Suprapubic skin (tissue), 4 donors: Measurements from ENCODE around the gene ANAPC7. TPM values are rescaled to one million over a fixed set of nuclear protein-coding genes. Genes with fewer than 3 reads are reported as not detected.
"Not testable (repeated sequence)": the region's sequence is repeated elsewhere in the genome, so short reads cannot be mapped to it uniquely, and the experiment has no call there.

Experiments used
- DNase-seq, 2 donors: peaks; one replicate each; pipeline ENCODE4 v3.0.0-alpha.2; 2019; ENCODE audit warnings: low spot score in 2 of 2
- H3K27ac ChIP-seq: fragments of 200-600 bp; sonication (generic); one replicate; pipeline ENCODE4 v1.5.1; 2019
- H3K27me3 ChIP-seq: fragments of 200-600 bp; sonication (generic); one replicate; pipeline ENCODE4 v1.5.1; 2019
- H3K36me3 ChIP-seq: fragments of 200-600 bp; sonication (generic); one replicate; pipeline ENCODE4 v1.5.1; 2019
- H3K4me1 ChIP-seq: fragments of 200-600 bp; sonication (generic); one replicate; pipeline ENCODE4 v1.5.1; 2019
- H3K4me3 ChIP-seq: fragments of 200-600 bp; sonication (generic); one replicate; pipeline ENCODE4 v1.5.1; 2019; ENCODE audit warnings: mild to moderate bottlenecking
- H3K9me3 ChIP-seq: fragments of 200-600 bp; sonication (generic); one replicate; pipeline ENCODE4 v1.5.1; 2019
- CTCF ChIP-seq, 2 donors: fragments of 200-600 bp in 1 of 2; fragments of 450-650 bp in 1 of 2; sonication (generic) in 1 of 2; IDR thresholded peaks; one replicate each; pipeline ENCODE4 v1.5.1; 2016 to 2019; ENCODE audit warnings: antibody characterized with exemption in 2 of 2, mild to moderate bottlenecking in 1 of 2, moderate library complexity in 1 of 2
- EP300 ChIP-seq: sonication (generic); formaldehyde crosslinking; IDR thresholded peaks from one replicate; pipeline ENCODE4 v1.6.1; 2017; ENCODE audit warnings: antibody characterized with exemption
- POLR2A ChIP-seq, 2 donors: fragments of 450-650 bp; IDR thresholded peaks; one replicate each; pipeline ENCODE4 v1.6.1; 2017; ENCODE audit warnings: antibody characterized with exemption in 2 of 2, mild to moderate bottlenecking in 2 of 2, moderate library complexity in 2 of 2
- POLR2AphosphoS5 ChIP-seq, 3 donors: sonication (generic); formaldehyde crosslinking; IDR thresholded peaks; one replicate each; pipeline ENCODE4 v1.6.1; 2017; ENCODE audit warnings: antibody characterized with exemption in 3 of 3
- WGBS: methylation state at CpG from one replicate; pipeline ENCODE4 v1.1.5; 2018; 5-methylcytosine and 5-hydroxymethylcytosine counted together
- total RNA-seq, 4 donors: library from RNA; depleted of rRNA; stranded (reverse); fragments of >200 nt; gene quantifications; one replicate each; pipeline ENCODE4 v1.1.0, GENCODE V29; 2016

Gene ANAPC7
- total RNA-seq, 4 donors from 2014 or later, result 39.6 to 56.6 (median 45.6) TPM

- DNase-seq, result peak in 1 of 2 donors; percentile 0
- Histone ChIP-seq H3K4me1 (peaks cover 11% of the 10 kb centered on the region), H3K27ac (peak overlapping the region; percentile 29), H3K36me3 (peaks cover 80% of the 10 kb centered on the region), H3K27me3 (no peaks in the 10 kb centered on the region), H3K4me3 (no peak overlapping the region), H3K9me3 (no peaks in the 10 kb centered on the region)
- WGBS, result 60% methylated on average over 2 of the region's 2 CpGs
- TF ChIP-seq POLR2AphosphoS5 (IDR thresholded peaks at IDR 0.05) (no peak), EP300 (no peak), POLR2A (IDR thresholded peaks at IDR 0.05) (no peak), CTCF (IDR thresholded peaks at IDR 0.05) (no peak)
Observed at GRCh38 chr12:110379631-110380030, 23.9 kb downstream of the ANAPC7 start.

- peaks cover 80% of the 10 kb centered on the region for H3K36me3 ChIP-seq
- WGBS, result 86% methylated on average over 3 of the region's 3 CpGs
- no peaks in the 10 kb centered on the region for H3K27me3 ChIP-seq
- H3K4me3 ChIP-seq, result no peak overlapping the region
- no peak for TF ChIP-seq CTCF (IDR thresholded peaks at IDR 0.05)
- no peak for TF ChIP-seq POLR2AphosphoS5 (IDR thresholded peaks at IDR 0.05)
- no peak for TF ChIP-seq POLR2A (IDR thresholded peaks at IDR 0.05)
- TF ChIP-seq EP300, result no peak
- no peaks in the 10 kb centered on the region for H3K9me3 ChIP-seq
- H3K27ac ChIP-seq, result peak overlapping the region; percentile 29
- peak in 1 of 2 donors; percentile 19 for DNase-seq
- peaks cover 15% of the 10 kb centered on the region for H3K4me1 ChIP-seq
Observed at GRCh38 chr12:110379197-110379596, 24.3 kb downstream of the ANAPC7 start.

GRCh38 chr12:110378131-110378790, 25.2 kb downstream of the ANAPC7 start:
- 79% methylated on average over 17 of the region's 17 CpGs for WGBS
- H3K9me3 ChIP-seq, H3K27me3 ChIP-seq, H3K4me3 ChIP-seq, H3K27ac ChIP-seq: not testable (repeated sequence)
- Histone ChIP-seq H3K4me1 (peaks cover 24% of the 10 kb centered on the region), H3K36me3 (peaks cover 85% of the 10 kb centered on the region)
- peak in 1 of 2 donors; percentile 35 for DNase-seq

GRCh38 chr12:110373962-110374611, 29.4 kb downstream of the ANAPC7 start:
- WGBS, result 88% methylated on average over 13 of the region's 13 CpGs
- no peak for TF ChIP-seq POLR2AphosphoS5 (IDR thresholded peaks at IDR 0.05)
- TF ChIP-seq CTCF (IDR thresholded peaks at IDR 0.05), result no peak
- TF ChIP-seq EP300, result no peak
- TF ChIP-seq POLR2A (IDR thresholded peaks at IDR 0.05), result no peak
- no peaks in the 10 kb centered on the region for H3K27me3 ChIP-seq
- peaks cover 56% of the 10 kb centered on the region for H3K36me3 ChIP-seq
- H3K9me3 ChIP-seq, result no peaks in the 10 kb centered on the region
- H3K4me3 ChIP-seq, result no peak overlapping the region
- H3K27ac ChIP-seq, result peak overlapping the region; percentile 79
- H3K4me1 ChIP-seq, result peaks cover 55% of the 10 kb centered on the region
- DNase-seq, result no peak

- Histone ChIP-seq H3K4me3 (no peak overlapping the region), H3K27me3 (no peaks in the 10 kb centered on the region), H3K4me1 (peaks cover 55% of the 10 kb centered on the region), H3K9me3 (no peaks in the 10 kb centered on the region), H3K36me3 (peaks cover 52% of the 10 kb centered on the region), H3K27ac (peak overlapping the region; percentile 79)
- no peak for DNase-seq
- TF ChIP-seq EP300 (no peak), POLR2A (IDR thresholded peaks at IDR 0.05) (no peak)
- WGBS, result 20% methylated on average over 2 of the region's 2 CpGs
Observed at GRCh38 chr12:110373425-110373824, 30.1 kb downstream of the ANAPC7 start.

GRCh38 chr12:110373025-110373424, 30.5 kb downstream of the ANAPC7 start:
- Histone ChIP-seq H3K27ac (peak overlapping the region; percentile 79), H3K4me1 (peaks cover 55% of the 10 kb centered on the region), H3K27me3 (no peaks in the 10 kb centered on the region), H3K9me3 (no peaks in the 10 kb centered on the region), H3K36me3 (peaks cover 48% of the 10 kb centered on the region), H3K4me3 (no peak overlapping the region)
- no peak for TF ChIP-seq EP300
- no peak for TF ChIP-seq CTCF (IDR thresholded peaks at IDR 0.05)
- TF ChIP-seq POLR2A (IDR thresholded peaks at IDR 0.05), result no peak
- TF ChIP-seq POLR2AphosphoS5 (IDR thresholded peaks at IDR 0.05), result no peak
- 46% methylated on average over 4 of the region's 4 CpGs for WGBS
- no peak for DNase-seq
